B cell (primary cell): Measurements from ENCODE around the gene SACM1L. TPM values are rescaled to one million over a fixed set of nuclear protein-coding genes. Genes with fewer than 3 reads are reported as not detected.

Experiments
- ATAC-seq: fragments of 200-7000 bp; cut with Tn5 transposase; one replicate; pipeline ENCODE4 v1.10.0; 2021; ENCODE audit warnings: low read depth, mild to moderate bottlenecking, moderate number of reproducible peaks, moderate library complexity
- CTCF ChIA-PET: fragments of 350-600 bp; sonication (Branson Sonifier 250); formaldehyde crosslinking; loops from one replicate; lab custom pipeline; 2021; ENCODE audit warnings: antibody characterized with exemption, inconsistent platforms; lab: Charles Lee
- POLR2A ChIA-PET: fragments of 350-600 bp; sonication (Branson Sonifier 250); formaldehyde crosslinking; loops from one replicate; lab custom pipeline; 2021; ENCODE audit warnings: antibody characterized with exemption; lab: Charles Lee
- DNase-seq: peaks from one replicate; pipeline ENCODE4 v3.0.0; 2013
- H2AFZ ChIP-seq: 2 replicates; pipeline ENCODE4 v1.6.1; 2012; ENCODE audit warnings: mild to moderate bottlenecking, low read depth, low read length; ENCODE audit not compliant: insufficient read depth, poor library complexity, severe bottlenecking
- H3K27ac ChIP-seq, 2 donors: 1 replicate in 1 of 2; 2 replicates in 1 of 2; pipeline ENCODE4 v1.5.1; 2012 to 2013; ENCODE audit warnings: low read length in 2 of 2, mild to moderate bottlenecking in 2 of 2, moderate library complexity in 1 of 2
- H3K27me3 ChIP-seq, 4 experiments: fragments of 200-600 bp in 1 of 4; sonication (generic) in 1 of 4; replicated peaks in 1 of 4; 1 replicate in 2 of 4; 2 replicates in 2 of 4; pipeline versions ENCODE4 v1.6.1 to v1.7.0; 2013 to 2016; ENCODE audit warnings: low read length in 3 of 4, mild to moderate bottlenecking in 2 of 4, mixed read lengths in 1 of 4, moderate library complexity in 1 of 4; ENCODE audit not compliant: insufficient read depth in 4 of 4, control insufficient read depth in 3 of 4; ENCODE audit errors: control extremely low read depth in 1 of 4
- H3K36me3 ChIP-seq, 2 experiments: replicated peaks in 1 of 2; 1 replicate in 1 of 2; 2 replicates in 1 of 2; pipeline versions ENCODE4 v1.6.1 to v1.7.1; 2013; ENCODE audit warnings: low read length in 1 of 2; ENCODE audit not compliant: insufficient read depth in 2 of 2, control insufficient read depth in 1 of 2; ENCODE audit errors: control extremely low read depth in 1 of 2, extremely low read depth in 1 of 2
- H3K4me1 ChIP-seq, 2 donors: fragments of 200-600 bp in 1 of 2; sonication (generic) in 1 of 2; 1 replicate in 1 of 2; 2 replicates in 1 of 2; pipeline versions ENCODE4 v1.5.1 to v1.6.1; 2013 to 2017; ENCODE audit warnings: low read length in 2 of 2; ENCODE audit not compliant: control insufficient read depth in 2 of 2, insufficient read depth in 2 of 2
- H3K4me2 ChIP-seq: replicated peaks from 2 replicates; pipeline ENCODE3; 2012; ENCODE audit warnings: mild to moderate bottlenecking, low read depth, low read length; ENCODE audit not compliant: poor library complexity, severe bottlenecking
- H3K4me3 ChIP-seq, 5 experiments: fragments of 200-600 bp in 1 of 5; sonication (generic) in 1 of 5; 1 replicate in 3 of 5; 2 replicates in 2 of 5; pipeline versions ENCODE4 v1.5.1 to v1.7.0; 2011 to 2016; ENCODE audit warnings: low read length in 4 of 5, mild to moderate bottlenecking in 4 of 5, low read depth in 2 of 5, control low read depth in 1 of 5, moderate library complexity in 1 of 5; ENCODE audit not compliant: insufficient read depth in 1 of 5; ENCODE audit errors: control extremely low read depth in 1 of 5, extremely low read depth in 1 of 5
- H3K79me2 ChIP-seq: fragments of 200-600 bp; sonication (generic); one replicate; pipeline ENCODE4 v1.6.0; 2016; ENCODE audit warnings: low read length; ENCODE audit not compliant: control insufficient read depth, insufficient read depth
- H3K9ac ChIP-seq: fragments of 200-600 bp; sonication (generic); 2 replicates; pipeline ENCODE4 v1.6.1; 2017; ENCODE audit warnings: mild to moderate bottlenecking, low read length, moderate library complexity
- H3K9me3 ChIP-seq, 3 donors: one replicate each; pipeline versions ENCODE4 v1.6.1 to v1.7.1; 2013; ENCODE audit warnings: low read length in 2 of 3; ENCODE audit not compliant: control insufficient read depth in 2 of 3, insufficient read depth in 1 of 3; ENCODE audit errors: control extremely low read depth in 1 of 3
- H4K20me1 ChIP-seq: 2 replicates; pipeline ENCODE4 v1.6.0; 2012; ENCODE audit warnings: mild to moderate bottlenecking, low read length; ENCODE audit not compliant: insufficient read depth, control insufficient read depth, poor library complexity, severe bottlenecking
- H3K27ac Mint-ChIP-seq: one replicate; pipeline ENCODE4 v1.8.0; 2021; ENCODE audit warnings: mixed read lengths
- H3K27me3 Mint-ChIP-seq: one replicate; pipeline ENCODE4 v1.8.0; 2021; ENCODE audit warnings: mixed read lengths
- H3K4me1 Mint-ChIP-seq: one replicate; pipeline ENCODE4 v1.8.0; 2021; ENCODE audit warnings: mixed read lengths
- H3K4me3 Mint-ChIP-seq: one replicate; pipeline ENCODE4 v1.8.0; 2021; ENCODE audit warnings: mixed read lengths
- H3K9me3 Mint-ChIP-seq: one replicate; pipeline ENCODE4 v1.8.0; 2022; ENCODE audit warnings: mixed read lengths; ENCODE audit not compliant: insufficient read depth
- CTCF ChIP-seq: fragments of 200-600 bp; IDR thresholded peaks from one replicate; pipeline ENCODE4 v1.8.0; 2022; ENCODE audit warnings: antibody characterized with exemption, mild to moderate bottlenecking
- EZH2 ChIP-seq: IDR thresholded peaks from 2 replicates; pipeline ENCODE4 v1.6.1; 2012; ENCODE audit warnings: borderline replicate concordance, low read depth, mild to moderate bottlenecking, moderate library complexity, low read length; ENCODE audit not compliant: insufficient read depth, poor library complexity, severe bottlenecking
- WGBS: methylation state at CpG from one replicate; pipeline ENCODE4 v1.1.5; 2013; ENCODE audit warnings: missing lambda C conversion rate; ENCODE audit not compliant: insufficient coverage; 5-methylcytosine and 5-hydroxymethylcytosine counted together
- intact Hi-C: fragments of 100-400 bp; cut with micrococcal nuclease; formaldehyde crosslinking; loops from one replicate; pipeline ENCODE4 v1.10.0; 2022
- polyA plus RNA-seq: library from polyadenylated mRNA; depleted of rRNA; stranded (reverse); fragments of >200 nt; gene quantifications from 2 replicates; pipeline ENCODE4 v1.2.3, GENCODE V29; 2012
- total RNA-seq, 2 donors: library from RNA; stranded (reverse); fragments of 120-200 nt in 1 of 2; gene quantifications; 1 replicate in 1 of 2; 2 replicates in 1 of 2; pipeline versions ENCODE4 v1.2.3 to v1.2.4, GENCODE V29; 2013 to 2022

Gene SACM1L
- total and polyA plus RNA-seq, 2 donors (not counting 1 experiment from before 2014, with no cell fraction given), result 20.7 to 85.7 TPM

DNA sequence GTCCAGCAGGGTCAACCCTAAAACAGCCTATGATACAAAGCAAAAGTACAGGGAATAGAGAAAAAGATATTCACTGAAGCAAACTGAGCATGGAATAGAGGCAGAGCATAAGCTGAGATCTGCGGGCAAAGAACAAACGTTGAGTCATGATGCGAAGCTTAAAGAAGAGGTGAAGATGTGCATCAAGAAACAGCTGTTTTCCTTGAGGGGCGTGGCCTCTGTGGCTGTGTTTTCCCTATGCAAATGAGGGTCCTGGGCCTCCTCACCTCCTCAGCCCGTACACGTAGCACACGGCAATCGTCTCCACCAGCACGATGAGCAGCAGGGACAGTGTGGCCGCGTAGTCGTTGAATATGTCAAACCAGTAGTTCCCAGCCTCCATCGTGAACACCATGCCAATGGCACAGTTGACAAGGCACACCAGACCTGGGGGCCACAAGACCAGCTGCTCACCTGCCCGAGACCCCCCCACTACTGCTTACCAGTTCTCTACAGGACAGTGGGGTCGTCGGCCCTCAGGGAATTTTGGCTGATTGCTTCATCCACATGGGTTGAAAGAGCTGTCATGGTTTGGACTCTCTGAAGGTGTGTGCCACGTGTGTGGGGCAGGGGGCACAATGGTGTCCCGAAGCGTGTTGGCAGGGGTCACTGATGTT is 73.6 kb downstream of the SACM1L start:
- Mint-ChIP-seq H3K4me1 (peaks cover 2% of the 10 kb centered on the region), H3K27me3 (peaks cover 13% of the 10 kb centered on the region), H3K27ac (no peak overlapping the region), H3K4me3 (no peak overlapping the region), H3K9me3 (no peaks in the 10 kb centered on the region)
- no peaks in the 10 kb centered on the region for H4K20me1 ChIP-seq
- no peaks in the 10 kb centered on the region for H3K79me2 ChIP-seq
- 92% methylated on average over 19 of the region's 19 CpGs for WGBS
- intact Hi-C loops, result no loop called here
- TF ChIP-seq EZH2, result no peak
- no peak for TF ChIP-seq CTCF
- CTCF ChIA-PET, result interaction anchor here (0.8 to 5.9 kb wide), 6 partner anchors 12 to 315 kb away, joined by 3 to 84 read pairs (median 6); no protein-coding TSS in a partner anchor
- no peak overlapping the region for H2AFZ ChIP-seq
- no peak for ATAC-seq
- H3K4me2 ChIP-seq, result no peak overlapping the region
- no peak for DNase-seq
- H3K9ac ChIP-seq, result no peak overlapping the region
- peaks cover 0 to 6% (median 2%) of the 10 kb centered on the region in 3 donors for H3K9me3 ChIP-seq
- H3K4me1 ChIP-seq, result peaks cover 0 to 5% of the 10 kb centered on the region in 2 donors
- no peak overlapping the region for H3K4me3 ChIP-seq
- H3K27me3 ChIP-seq, result peaks cover 0 to 2% (median 0%) of the 10 kb centered on the region in 4 experiments
- H3K27ac ChIP-seq, result no peak overlapping the region
- no peaks in the 10 kb centered on the region for H3K36me3 ChIP-seq
- POLR2A ChIA-PET, result interaction anchor here (0.9 kb wide), 1 partner anchor 306 kb away, joined by 3 read pairs; no protein-coding TSS in a partner anchor

DNA sequence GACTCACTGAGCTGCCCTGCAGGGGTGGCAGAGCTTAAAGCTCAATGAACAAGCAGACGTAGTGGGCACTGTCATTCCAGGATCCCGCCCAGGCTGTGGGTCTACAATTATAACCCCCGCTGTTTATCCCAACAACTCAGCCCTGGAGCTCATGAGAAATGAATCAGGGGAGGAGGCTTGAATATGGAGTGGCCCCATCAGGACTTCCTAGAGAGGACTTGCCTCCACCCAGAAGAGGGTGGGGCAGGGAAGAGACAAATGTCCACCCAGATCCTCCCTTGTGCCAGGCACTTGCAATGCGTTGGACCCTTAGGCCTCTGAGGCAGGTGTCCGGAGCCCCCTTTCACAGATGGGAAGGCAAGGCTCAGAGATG is 74.1 kb downstream of the SACM1L start:
- no peak overlapping the region for H3K9ac ChIP-seq
- POLR2A ChIA-PET, result no interaction called here
- no peak overlapping the region for H3K27ac Mint-ChIP-seq

More for the DNA sequence above, 74.1 kb downstream of the SACM1L start:
- Histone ChIP-seq H3K4me1 (peaks cover 0 to 5% of the 10 kb centered on the region in 2 donors), H3K4me2 (no peak overlapping the region), H4K20me1 (no peaks in the 10 kb centered on the region), H2AFZ (no peak overlapping the region), H3K27me3 (peaks cover 0 to 2% (median 0%) of the 10 kb centered on the region in 4 experiments), H3K27ac (no peak overlapping the region), H3K79me2 (no peaks in the 10 kb centered on the region), H3K36me3 (no peaks in the 10 kb centered on the region), H3K9me3 (peaks cover 0 to 6% (median 2%) of the 10 kb centered on the region in 3 donors), H3K4me3 (no peak overlapping the region)
- DNase-seq (no peak), ATAC-seq (no peak)
- CTCF ChIA-PET, result interaction anchor here (4.9 to 5.9 kb wide), 2 partner anchors 166 to 315 kb away, joined by 42 to 84 read pairs; no protein-coding TSS in a partner anchor
- TF ChIP-seq CTCF (no peak), EZH2 (no peak)
- Mint-ChIP-seq H3K4me3 (no peak overlapping the region), H3K27me3 (peaks cover 13% of the 10 kb centered on the region), H3K9me3 (no peaks in the 10 kb centered on the region), H3K4me1 (peaks cover 2% of the 10 kb centered on the region)
- intact Hi-C loops, result no loop called here
- WGBS, result 100% methylated on average over 2 of the region's 5 CpGs
